ENCODE data around the gene ABL2.

DNA sequence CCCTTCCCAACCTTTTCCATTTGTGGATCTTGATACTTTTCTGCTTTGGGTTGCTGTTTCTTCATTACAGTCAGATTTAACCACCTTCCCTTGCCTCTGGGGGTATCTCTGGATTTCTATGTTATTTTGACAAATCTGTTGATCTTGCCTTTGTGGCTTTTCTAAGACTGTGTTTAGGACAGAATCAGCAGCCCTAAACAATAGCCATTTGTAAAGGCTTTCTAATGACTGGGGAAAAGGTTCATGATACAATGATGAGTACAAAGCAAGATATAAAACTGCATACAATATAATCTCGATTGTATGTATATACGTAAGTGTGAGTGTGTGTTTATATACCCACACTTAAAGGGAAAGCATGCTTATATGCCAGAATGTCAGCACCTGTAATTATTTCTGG, 176.0 kb downstream of the ABL2 start:
- no peak for TF ChIP-seq EZH2 (IDR thresholded peaks at IDR 0.05; ENCODE audit: borderline replicate concordance, low read depth, low read length, poor library complexity, severe bottlenecking)
- TF ChIP-seq, protein P1, sequence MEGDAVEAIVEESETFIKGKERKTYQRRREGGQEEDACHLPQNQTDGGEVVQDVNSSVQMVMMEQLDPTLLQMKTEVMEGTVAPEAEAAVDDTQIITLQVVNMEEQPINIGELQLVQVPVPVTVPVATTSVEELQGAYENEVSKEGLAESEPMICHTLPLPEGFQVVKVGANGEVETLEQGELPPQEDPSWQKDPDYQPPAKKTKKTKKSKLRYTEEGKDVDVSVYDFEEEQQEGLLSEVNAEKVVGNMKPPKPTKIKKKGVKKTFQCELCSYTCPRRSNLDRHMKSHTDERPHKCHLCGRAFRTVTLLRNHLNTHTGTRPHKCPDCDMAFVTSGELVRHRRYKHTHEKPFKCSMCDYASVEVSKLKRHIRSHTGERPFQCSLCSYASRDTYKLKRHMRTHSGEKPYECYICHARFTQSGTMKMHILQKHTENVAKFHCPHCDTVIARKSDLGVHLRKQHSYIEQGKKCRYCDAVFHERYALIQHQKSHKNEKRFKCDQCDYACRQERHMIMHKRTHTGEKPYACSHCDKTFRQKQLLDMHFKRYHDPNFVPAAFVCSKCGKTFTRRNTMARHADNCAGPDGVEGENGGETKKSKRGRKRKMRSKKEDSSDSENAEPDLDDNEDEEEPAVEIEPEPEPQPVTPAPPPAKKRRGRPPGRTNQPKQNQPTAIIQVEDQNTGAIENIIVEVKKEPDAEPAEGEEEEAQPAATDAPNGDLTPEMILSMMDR (conservative IDR thresholded peaks at IDR 0.05; ENCODE audit: low read depth, low read length) = no peak

Data from A673 (cell line).